Endothelial cell of umbilical vein (primary cell): ENCODE measurements around the gene ALK. TPM values are rescaled to one million over a fixed set of nuclear protein-coding genes. Genes with fewer than 3 reads are reported as not detected.

Experiments used
- BruUV-seq: library from RNA; stranded (reverse); fragments of 400-500 nt; replicated peaks from 2 replicates; lab custom pipeline; 2021; lab: Mats Ljungman, UMichigan
- CTCF ChIA-PET: fragments of 300-600, 350-600 bp; sonication (Branson Sonifier 250); formaldehyde crosslinking; loops from one replicate; lab custom pipeline; 2021; ENCODE audit warnings: antibody characterized with exemption, inconsistent platforms; lab: Charles Lee
- POLR2A ChIA-PET: fragments of 300-600, 350-600 bp; sonication (Branson Sonifier 250); formaldehyde crosslinking; loops from one replicate; lab custom pipeline; 2021; ENCODE audit warnings: antibody characterized with exemption, inconsistent platforms; lab: Charles Lee
- DNase-seq: peaks from one replicate; pipeline ENCODE4 v3.0.0-alpha.2; 2011; ENCODE audit warnings: low read depth, low spot score
- FAIRE-seq: peaks from 2 replicates; lab custom pipeline; 2011; peaks lifted over from hg19 to GRCh38; lab: Jason Lieb, UNC
- H2AFZ ChIP-seq: 2 replicates; pipeline ENCODE4 v1.6.0; 2012; ENCODE audit warnings: low read depth, low read length, control low read depth, inconsistent platforms
- H3K27ac ChIP-seq: 2 replicates; pipeline ENCODE4 v1.5.1; 2011; ENCODE audit warnings: low read depth, mild to moderate bottlenecking, control low read depth, low read length, moderate library complexity; ENCODE audit not compliant: insufficient read depth
- H3K27me3 ChIP-seq, 2 experiments: 2 replicates each; pipeline versions ENCODE4 v1.6.0 to v1.6.1; 2011; ENCODE audit warnings: low read length in 2 of 2, mixed read lengths in 1 of 2; ENCODE audit not compliant: control insufficient read depth in 2 of 2, insufficient read depth in 2 of 2
- H3K36me3 ChIP-seq, 2 experiments: 2 replicates in 1 of 2; 3 replicates in 1 of 2; pipeline ENCODE4 v1.5.1; 2011; ENCODE audit warnings: low read length in 2 of 2, mild to moderate bottlenecking in 1 of 2, moderate library complexity in 1 of 2; ENCODE audit not compliant: control insufficient read depth in 2 of 2, insufficient read depth in 2 of 2; ENCODE audit errors: extremely low read depth in 1 of 2
- H3K4me1 ChIP-seq: 3 replicates; pipeline ENCODE4 v1.5.1; 2011; ENCODE audit warnings: mild to moderate bottlenecking, low read length; ENCODE audit not compliant: control insufficient read depth, insufficient read depth; ENCODE audit errors: extremely low read depth
- H3K4me2 ChIP-seq: 2 replicates; pipeline ENCODE4 v1.6.1; 2011; ENCODE audit warnings: low read length, control low read depth, mixed read lengths; ENCODE audit not compliant: insufficient read depth
- H3K4me3 ChIP-seq, 3 experiments: fragments of 200-600 bp in 1 of 3; sonication (generic), shearing (Covaris generic) in 1 of 3; replicated peaks in 1 of 3; 2 replicates each; pipeline ENCODE4 v1.5.1; 2011 to 2016; ENCODE audit warnings: control low read depth in 3 of 3, low read length in 3 of 3, mild to moderate bottlenecking in 2 of 3, inconsistent platforms in 1 of 3, low read depth in 1 of 3, moderate library complexity in 1 of 3; ENCODE audit not compliant: insufficient read depth in 1 of 3
- H3K79me2 ChIP-seq: 2 replicates; pipeline ENCODE4 v1.6.0; 2012; ENCODE audit warnings: low read length, inconsistent platforms; ENCODE audit not compliant: control insufficient read depth, insufficient read depth
- H3K9ac ChIP-seq: replicated peaks from 2 replicates; pipeline ENCODE3; 2011; ENCODE audit warnings: low read length, control low read depth; ENCODE audit not compliant: insufficient read depth; ENCODE audit errors: extremely low read depth
- H3K9me1 ChIP-seq: replicated peaks from 3 replicates; pipeline ENCODE4 v1.6.0; 2011; ENCODE audit warnings: mild to moderate bottlenecking, low read length; ENCODE audit not compliant: control insufficient read depth, insufficient read depth; ENCODE audit errors: extremely low read depth
- H3K9me3 ChIP-seq: replicated peaks from 2 replicates; pipeline ENCODE4 v1.5.1; 2012; ENCODE audit warnings: low read length, inconsistent platforms; ENCODE audit not compliant: control insufficient read depth, insufficient read depth
- H4K20me1 ChIP-seq: replicated peaks from 2 replicates; pipeline ENCODE3; 2011; ENCODE audit warnings: mild to moderate bottlenecking, low read length; ENCODE audit not compliant: control insufficient read depth, insufficient read depth; ENCODE audit errors: extremely low read depth
- CTCF ChIP-seq, 2 donors: IDR thresholded peaks; 1 replicate in 1 of 2; 2 replicates in 1 of 2; pipeline ENCODE4 v1.5.1; 2011; ENCODE audit warnings: low read length in 2 of 2, mild to moderate bottlenecking in 2 of 2, moderate library complexity in 2 of 2, control low read depth in 1 of 2, inconsistent platforms in 1 of 2, low read depth in 1 of 2; ENCODE audit not compliant: insufficient read depth in 1 of 2; ENCODE audit errors: extremely low read depth in 1 of 2
- EZH2 ChIP-seq: IDR thresholded peaks from 2 replicates; pipeline ENCODE4 v1.6.1; 2012; ENCODE audit warnings: borderline replicate concordance, low read depth, mild to moderate bottlenecking, moderate library complexity, low read length, inconsistent platforms; ENCODE audit not compliant: severe bottlenecking
- FOS ChIP-seq: IDR thresholded peaks from 2 replicates; pipeline ENCODE4 v1.6.1; 2011; ENCODE audit warnings: mild to moderate bottlenecking, low read length, moderate library complexity, borderline replicate concordance; ENCODE audit not compliant: insufficient read depth
- GATA2 ChIP-seq: IDR thresholded peaks from 2 replicates; pipeline ENCODE4 v1.7.0; 2011; ENCODE audit warnings: low read depth, mild to moderate bottlenecking, moderate library complexity, mixed read lengths, low read length; ENCODE audit not compliant: insufficient read length, insufficient read depth
- JUN ChIP-seq: IDR thresholded peaks from 2 replicates; pipeline ENCODE4 v1.6.1; 2011; ENCODE audit warnings: borderline replicate concordance, low read depth; ENCODE audit not compliant: insufficient read length, insufficient read depth
- MAX ChIP-seq: IDR thresholded peaks from 2 replicates; pipeline ENCODE4 v1.6.1; 2011; ENCODE audit not compliant: insufficient read depth, insufficient read length
- MYC ChIP-seq: IDR thresholded peaks from one replicate; pipeline ENCODE4 v1.6.1; 2011; ENCODE audit warnings: mild to moderate bottlenecking, low read depth, low read length
- POLR2A ChIP-seq: IDR thresholded peaks from 2 replicates; pipeline ENCODE4 v1.6.1; 2012; ENCODE audit warnings: low read depth, mild to moderate bottlenecking, control low read depth, low read length
- POLR2AphosphoS5 ChIP-seq: IDR thresholded peaks from 2 replicates; pipeline ENCODE4 v1.6.1; 2012; ENCODE audit warnings: low read depth, mild to moderate bottlenecking, control low read depth, low read length, moderate library complexity; ENCODE audit not compliant: insufficient read depth
- dilution Hi-C: fragments of 300-500 bp; cut with MboI; formaldehyde crosslinking; loops from one replicate; pipeline ENCODE4 v1.15.0; 2019; ENCODE audit warnings: low sequenced_read_pairs; ENCODE audit not compliant: extremely low pct_ligation_motif_present
- intact Hi-C: fragments of 100-400 bp; cut with micrococcal nuclease; formaldehyde crosslinking; loops from one replicate; pipeline ENCODE4 v1.10.0; 2022
- polyA plus RNA-seq, 4 experiments: library from polyadenylated mRNA; depleted of rRNA in 3 of 4; stranded (reverse) in 3 of 4; unstranded in 1 of 4; fragments of >200 nt; gene quantifications; 2 replicates each; pipeline versions ENCODE4 v1.2.1 to v1.2.3, GENCODE V29; 2011 to 2012; ENCODE audit warnings: missing spikeins in 1 of 4
- total RNA-seq: library from RNA; stranded (reverse); gene quantifications from 2 replicates; pipeline ENCODE4 v1.2.3, GENCODE V29; 2021

ALK gene
- total and polyA plus RNA-seq, 2 donors (not counting 3 experiments of a cell fraction or from before 2014, with no cell fraction given): not detected

GRCh38 chr2:29496198-29496597 is 425.2 kb downstream of the ALK start:
- Histone ChIP-seq H3K4me3 (no peak overlapping the region), H2AFZ (no peak overlapping the region), H4K20me1 (no peaks in the 10 kb centered on the region), H3K36me3 (no peaks in the 10 kb centered on the region), H3K4me1 (no peaks in the 10 kb centered on the region), H3K27ac (no peak overlapping the region), H3K9ac (no peak overlapping the region), H3K27me3 (no peaks in the 10 kb centered on the region), H3K9me3 (peaks cover 4% of the 10 kb centered on the region), H3K79me2 (no peaks in the 10 kb centered on the region), H3K4me2 (no peak overlapping the region), H3K9me1 (no peaks in the 10 kb centered on the region)
- intact Hi-C loops (no loop called here), dilution Hi-C loops (no loop called here)
- FAIRE-seq (no peak), DNase-seq (no peak)
- ChIA-PET POLR2A (no interaction called here), CTCF (no interaction called here)
- no TSS peak for BruUV-seq
- TF ChIP-seq MAX (no peak), POLR2AphosphoS5 (no peak), JUN (no peak), EZH2 (no peak), MYC (no peak), CTCF (IDR thresholded peaks at IDR 0.05; ENCODE audit: extremely low read depth in 1 of 2, insufficient read depth in 1 of 2, low read depth in 1 of 2, low read length in 2 of 2) (no peak), POLR2A (no peak), GATA2 (no peak), FOS (no peak)
